Panc1 (cell line): ENCODE results near the gene MCF2L.

Experiments used
- CTCF ChIP-seq: fragments of 450-650 bp; IDR thresholded peaks from 2 replicates; pipeline ENCODE4 v1.5.1; 2017; ENCODE audit warnings: mild to moderate bottlenecking
- POLR2AphosphoS5 ChIP-seq: IDR thresholded peaks from 2 replicates; pipeline ENCODE4 v1.6.1; 2012; ENCODE audit warnings: mild to moderate bottlenecking, low read depth, low read length, moderate library complexity
- REST ChIP-seq, 2 experiments: IDR thresholded peaks; 2 replicates each; pipeline ENCODE4 v1.6.1; 2011 to 2012; ENCODE audit warnings: low read depth in 2 of 2, control low read depth in 1 of 2, low read length in 1 of 2, mild to moderate bottlenecking in 1 of 2, moderate library complexity in 1 of 2; ENCODE audit not compliant: insufficient read depth in 1 of 2
- SIN3A ChIP-seq: IDR thresholded peaks from 2 replicates; pipeline ENCODE4 v1.6.1; 2012; ENCODE audit warnings: low read depth, mild to moderate bottlenecking, low read length, moderate library complexity, borderline replicate concordance; ENCODE audit not compliant: insufficient read depth
- TCF7L2 ChIP-seq: IDR thresholded peaks from 2 replicates; pipeline ENCODE4 v1.6.1; 2011; ENCODE audit warnings: mild to moderate bottlenecking, low read depth, low read length, inconsistent platforms

GRCh38 chr13:112932971-112933370, 36.0 kb upstream of the MCF2L start:
- TF ChIP-seq SIN3A (no peak), CTCF (no peak), POLR2AphosphoS5 (no peak), TCF7L2 (no peak), REST (IDR thresholded peaks at IDR 0.05; ENCODE audit: insufficient read depth in 1 of 2, low read depth in 2 of 2, low read length in 1 of 2) (no peak)
